Measurements from ENCODE around the gene OR1I1. TPM values are rescaled to one million over a fixed set of nuclear protein-coding genes. Genes with fewer than 3 reads are reported as not detected.

The OR1I1 gene
- total RNA-seq, 1 experiment from 2014 or later = not detected

DNA sequence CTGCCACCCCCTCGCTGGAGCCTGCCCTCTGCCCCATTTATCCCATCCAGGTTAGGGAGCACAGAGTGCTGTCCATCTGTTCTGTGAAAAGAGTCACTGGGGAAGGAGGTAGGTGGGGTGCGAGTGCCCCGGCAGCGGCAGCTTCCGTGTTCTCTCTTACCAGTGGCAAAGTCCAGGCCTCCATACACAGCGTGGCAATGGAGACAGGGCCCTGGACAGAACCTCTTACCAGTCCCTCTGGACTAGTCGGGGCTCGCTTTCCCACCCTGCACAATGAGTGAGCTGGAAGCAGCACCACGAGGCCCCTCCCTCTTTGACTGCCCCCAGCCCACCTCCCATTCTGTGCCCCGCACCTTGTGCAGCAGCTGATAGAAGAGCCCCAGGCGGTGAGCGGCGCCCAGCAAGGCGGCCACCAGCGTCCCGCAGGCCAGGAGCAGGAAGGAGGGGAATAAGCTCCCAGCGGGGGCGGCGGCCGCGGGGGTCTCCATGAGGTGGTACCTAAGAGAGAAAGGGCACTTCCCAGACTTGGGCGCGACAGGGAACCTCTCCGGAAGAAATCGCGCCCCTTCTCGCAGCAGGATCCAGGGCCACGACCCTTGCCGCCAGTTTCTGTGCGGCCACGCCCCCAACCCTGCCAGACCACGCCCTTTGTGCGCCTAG lies 42.7 kb downstream of the OR1I1 start:
- Histone ChIP-seq H3K9me3 (ENCODE audit: insufficient read depth, low read depth) (no peaks in the 10 kb centered on the region), H3F3A (ENCODE audit: insufficient read depth, low read depth) (peaks cover 25% of the 10 kb centered on the region), H3K4me2 (peak overlapping the region; percentile 93), H3K4me1 (replicated peaks; ENCODE audit: insufficient read depth) (peaks cover 26% of the 10 kb centered on the region), H4K20me1 (ENCODE audit: insufficient read depth) (no peaks in the 10 kb centered on the region), H2AFZ (peak overlapping the region; percentile 97), H3K27ac (peak overlapping the region; percentile 75), H3K36me3 (ENCODE audit: low read depth) (peaks cover 5% of the 10 kb centered on the region; the same call in 1 of the 2 replicates), H3K9me2 (ENCODE audit: insufficient read depth) (no peaks in the 10 kb centered on the region), H3K79me2 (ENCODE audit: low read depth) (peaks cover 24% of the 10 kb centered on the region), H3K4me3 (peak overlapping the region; percentile 94), H3K27me3 (ENCODE audit: insufficient read depth, low read depth) (no peaks in the 10 kb centered on the region)
- TF ChIP-seq, protein P1, sequence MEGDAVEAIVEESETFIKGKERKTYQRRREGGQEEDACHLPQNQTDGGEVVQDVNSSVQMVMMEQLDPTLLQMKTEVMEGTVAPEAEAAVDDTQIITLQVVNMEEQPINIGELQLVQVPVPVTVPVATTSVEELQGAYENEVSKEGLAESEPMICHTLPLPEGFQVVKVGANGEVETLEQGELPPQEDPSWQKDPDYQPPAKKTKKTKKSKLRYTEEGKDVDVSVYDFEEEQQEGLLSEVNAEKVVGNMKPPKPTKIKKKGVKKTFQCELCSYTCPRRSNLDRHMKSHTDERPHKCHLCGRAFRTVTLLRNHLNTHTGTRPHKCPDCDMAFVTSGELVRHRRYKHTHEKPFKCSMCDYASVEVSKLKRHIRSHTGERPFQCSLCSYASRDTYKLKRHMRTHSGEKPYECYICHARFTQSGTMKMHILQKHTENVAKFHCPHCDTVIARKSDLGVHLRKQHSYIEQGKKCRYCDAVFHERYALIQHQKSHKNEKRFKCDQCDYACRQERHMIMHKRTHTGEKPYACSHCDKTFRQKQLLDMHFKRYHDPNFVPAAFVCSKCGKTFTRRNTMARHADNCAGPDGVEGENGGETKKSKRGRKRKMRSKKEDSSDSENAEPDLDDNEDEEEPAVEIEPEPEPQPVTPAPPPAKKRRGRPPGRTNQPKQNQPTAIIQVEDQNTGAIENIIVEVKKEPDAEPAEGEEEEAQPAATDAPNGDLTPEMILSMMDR (conservative IDR thresholded peaks at IDR 0.05) = no peak
- no peak for TF ChIP-seq EZH2 (IDR thresholded peaks at IDR 0.05; ENCODE audit: low read depth)
- no peak for DNase-seq
- CTCF ChIA-PET = no interaction called here
- POLR2A ChIA-PET (ENCODE audit: unreplicated experiment) = no interaction called here
- intact Hi-C loops (cut with micrococcal nuclease; ENCODE audit: unreplicated experiment) = no loop called here
- no TSS peak for BruUV-seq (replicated peaks)

DNA sequence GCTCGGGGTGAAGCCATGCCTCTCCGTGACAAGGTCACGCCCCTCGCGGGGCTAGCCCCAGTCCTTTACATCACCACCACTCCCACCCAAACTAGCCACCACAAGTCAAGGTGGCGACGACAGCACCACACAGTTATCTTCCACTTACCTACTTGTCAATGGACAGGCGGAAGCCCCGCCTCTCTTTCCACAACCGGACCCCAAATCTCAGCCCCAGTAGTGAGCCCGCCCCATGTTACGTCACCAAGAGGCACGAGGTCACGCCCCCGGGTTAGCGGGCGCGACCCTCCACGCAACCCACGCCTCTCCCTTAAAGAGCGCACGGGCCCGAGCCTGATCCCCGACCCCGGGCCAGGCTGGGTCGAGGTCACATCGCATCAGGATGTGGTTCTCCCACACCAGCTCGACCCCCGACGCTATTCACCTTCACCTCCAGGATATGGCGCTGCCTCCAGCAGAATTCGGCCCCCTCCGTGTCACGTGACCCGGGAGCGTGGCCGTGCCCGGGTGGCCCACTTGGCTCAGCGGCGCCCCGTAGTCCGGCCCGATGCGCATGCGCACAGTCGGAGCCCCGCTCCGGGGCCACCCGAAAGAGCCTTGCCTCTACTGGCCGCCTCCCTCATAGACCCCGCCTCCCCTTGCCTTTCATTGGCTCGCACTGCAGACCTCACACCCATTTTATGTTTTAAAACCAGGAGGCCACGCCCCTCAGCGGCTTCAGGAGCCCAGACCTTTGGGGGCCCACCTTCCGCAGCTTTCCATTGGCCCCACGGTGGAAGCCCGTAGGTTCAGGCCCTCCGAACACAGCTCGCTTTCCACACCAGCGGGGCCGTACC lies 43.4 kb downstream of the OR1I1 start:
- DNase-seq = peak; percentile 96 to 97
- Histone ChIP-seq H3F3A (ENCODE audit: insufficient read depth, low read depth) (peaks cover 27% of the 10 kb centered on the region), H3K79me2 (ENCODE audit: low read depth) (peaks cover 24% of the 10 kb centered on the region), H3K4me1 (replicated peaks; ENCODE audit: insufficient read depth) (peaks cover 33% of the 10 kb centered on the region), H3K36me3 (ENCODE audit: low read depth) (no peaks in the 10 kb centered on the region), H3K9me3 (ENCODE audit: insufficient read depth, low read depth) (no peaks in the 10 kb centered on the region), H4K20me1 (ENCODE audit: insufficient read depth) (no peaks in the 10 kb centered on the region), H3K4me3 (peak overlapping the region; percentile 94), H3K27ac (peak overlapping the region; percentile 75), H3K27me3 (ENCODE audit: insufficient read depth, low read depth) (no peaks in the 10 kb centered on the region), H3K4me2 (peak overlapping the region; percentile 93), H2AFZ (peak overlapping the region; percentile 97), H3K9me2 (ENCODE audit: insufficient read depth) (no peaks in the 10 kb centered on the region)
- ChIA-PET POLR2A (ENCODE audit: unreplicated experiment) (interaction anchor here (0.6 to 0.8 kb wide), 4 partner anchors 10 to 1534 kb away, joined by 3 to 6 read pairs (median 4); partner anchors contain the start of gene AKAP8), CTCF (no interaction called here)
- intact Hi-C loops (cut with micrococcal nuclease; ENCODE audit: unreplicated experiment) = no loop called here
- BruUV-seq (replicated peaks) = TSS peak; percentile 41
- no peak for TF ChIP-seq EZH2 (IDR thresholded peaks at IDR 0.05; ENCODE audit: low read depth)
- TF ChIP-seq, protein P1 (conservative IDR thresholded peaks at IDR 0.05) = no peak

DNA sequence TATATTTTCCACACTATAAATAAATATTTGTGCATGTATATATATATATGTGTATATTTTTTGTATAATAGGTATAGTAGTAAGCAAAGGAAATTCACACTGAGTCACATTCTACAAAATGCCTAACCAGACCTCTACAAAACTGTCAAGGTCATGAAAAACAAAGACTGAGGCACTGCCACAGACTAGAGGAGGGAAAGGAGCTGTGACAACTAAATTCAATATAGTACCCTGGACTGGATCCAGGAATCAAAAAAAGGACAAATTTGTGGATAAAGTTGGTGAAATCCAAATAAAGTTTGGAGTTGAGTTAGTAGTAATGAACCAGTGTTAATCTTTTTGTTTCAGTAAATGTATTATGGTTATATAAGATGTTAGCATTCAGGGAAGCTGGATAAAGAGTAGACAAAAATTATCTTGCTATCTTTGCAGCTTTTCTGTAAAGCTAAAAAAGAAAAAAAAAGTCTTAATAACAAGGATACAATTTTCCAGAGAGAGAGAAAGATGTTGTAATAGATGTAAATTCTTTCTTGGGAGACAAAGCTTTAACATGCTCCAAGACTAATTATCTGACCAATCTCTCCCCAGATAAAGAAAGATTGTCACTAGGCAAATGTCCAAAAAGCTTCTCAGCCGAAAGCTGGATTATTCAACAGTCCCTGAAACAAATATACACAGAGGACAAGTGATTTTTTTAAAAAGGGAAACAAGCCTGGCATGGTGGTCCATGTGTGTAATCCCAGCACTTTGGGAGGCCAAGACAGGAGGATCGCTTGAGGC lies 44.3 kb downstream of the OR1I1 start:
- Histone ChIP-seq H3K4me1 (replicated peaks; ENCODE audit: insufficient read depth) (peaks cover 42% of the 10 kb centered on the region), H3F3A (ENCODE audit: insufficient read depth, low read depth) (peaks cover 34% of the 10 kb centered on the region), H3K27me3 (ENCODE audit: insufficient read depth, low read depth) (no peaks in the 10 kb centered on the region), H3K27ac (peak overlapping the region; percentile 21), H2AFZ (peak overlapping the region; percentile 97; the same call in 1 of the 2 replicates), H3K79me2 (ENCODE audit: low read depth) (peaks cover 24% of the 10 kb centered on the region), H3K36me3 (ENCODE audit: low read depth) (no peaks in the 10 kb centered on the region), H3K9me3 (ENCODE audit: insufficient read depth, low read depth) (no peaks in the 10 kb centered on the region), H3K4me3 (peak overlapping the region; percentile 94), H4K20me1 (ENCODE audit: insufficient read depth) (no peaks in the 10 kb centered on the region), H3K4me2 (peak overlapping the region; percentile 93), H3K9me2 (ENCODE audit: insufficient read depth) (no peaks in the 10 kb centered on the region)
- ChIA-PET POLR2A (ENCODE audit: unreplicated experiment) (interaction anchor here (0.6 to 0.8 kb wide), 5 partner anchors 10 to 1533 kb away, joined by 3 to 6 read pairs (median 3); partner anchors contain the start of gene AKAP8), CTCF (interaction anchor here (0.9 kb wide), 1 partner anchor 28 kb away, joined by 5 read pairs; no protein-coding TSS in a partner anchor)
- DNase-seq = no peak
- intact Hi-C loops (cut with micrococcal nuclease; ENCODE audit: unreplicated experiment) = no loop called here
- TF ChIP-seq EZH2 (IDR thresholded peaks at IDR 0.05; ENCODE audit: low read depth) = no peak
- TF ChIP-seq, protein P1 (conservative IDR thresholded peaks at IDR 0.05) = no peak
- TSS peak; percentile 96 for BruUV-seq (replicated peaks)

All from PC-9 (cell line).